Measurements from ENCODE around the gene IL1RL2.

The IL1RL2 gene

GRCh38 chr2:102186791-102187495 is at the start of gene IL1RL2:
TSS of gene IL1RL2 (plus strand) at chr2:102187023. CDS start at chr2:102187868, 845 bp downstream.
- H3K9me2 ChIP-seq (ENCODE audit: low read depth, low read length), result no peaks in the 10 kb centered on the region
- H3K4me3 ChIP-seq (ENCODE audit: low read depth, low read length, poor library complexity, severe bottlenecking), result no peak within 1 kb of the TSS
- H3K27me3 ChIP-seq (ENCODE audit: insufficient read depth, low read length), result no peaks in the 10 kb centered on the region
- H3K9ac ChIP-seq (ENCODE audit: low read length), result no peak within 1 kb of the TSS
- H3K9me3 ChIP-seq (ENCODE audit: low read length), result no peaks in the 10 kb centered on the region
- H3K4me2 ChIP-seq (ENCODE audit: low read length), result no peak within 1 kb of the TSS
- H4K20me1 ChIP-seq (ENCODE audit: insufficient read depth, low read length), result no peaks in the 10 kb centered on the region
- no peak for TF ChIP-seq EZH2 (IDR thresholded peaks at IDR 0.05; ENCODE audit: borderline replicate concordance, low read length)
- TF ChIP-seq CTCF (IDR thresholded peaks at IDR 0.05; ENCODE audit: low read length), result no peak
- H3K27ac ChIP-seq (ENCODE audit: low read depth, low read length, poor library complexity, severe bottlenecking), result no peak within 1 kb of the TSS
- no peaks in the 10 kb centered on the region for H3K36me3 ChIP-seq (ENCODE audit: insufficient read depth, low read length)
- H3F3A ChIP-seq (ENCODE audit: insufficient read depth, low read length), result no peaks in the 10 kb centered on the region
- H3K4me1 ChIP-seq (ENCODE audit: insufficient read depth, low read length, severe bottlenecking), result no peaks in the 10 kb centered on the region
- no peak within 1 kb of the TSS for H2AFZ ChIP-seq (ENCODE audit: low read length)
- no peaks in the 10 kb centered on the region for H3K79me2 ChIP-seq (ENCODE audit: insufficient read depth, low read length)

GRCh38 chr2:102137138-102137537 is 49.7 kb upstream of the IL1RL2 start:
- no peaks in the 10 kb centered on the region for H3K27me3 ChIP-seq (ENCODE audit: insufficient read depth, low read length)
- no peaks in the 10 kb centered on the region for H3K36me3 ChIP-seq (ENCODE audit: insufficient read depth, low read length)
- TF ChIP-seq CTCF (IDR thresholded peaks at IDR 0.05; ENCODE audit: low read length) (no peak), EZH2 (IDR thresholded peaks at IDR 0.05; ENCODE audit: borderline replicate concordance, low read length) (no peak)
- H3K4me1 ChIP-seq (ENCODE audit: insufficient read depth, low read length, severe bottlenecking), result no peaks in the 10 kb centered on the region
- no peaks in the 10 kb centered on the region for H4K20me1 ChIP-seq (ENCODE audit: insufficient read depth, low read length)
- H3K4me2 ChIP-seq (ENCODE audit: low read length), result no peak overlapping the region
- H3F3A ChIP-seq (ENCODE audit: insufficient read depth, low read length), result no peaks in the 10 kb centered on the region
- H3K9me3 ChIP-seq (ENCODE audit: low read length), result no peaks in the 10 kb centered on the region
- H3K27ac ChIP-seq (ENCODE audit: low read depth, low read length, poor library complexity, severe bottlenecking), result no peak overlapping the region
- no peaks in the 10 kb centered on the region for H3K79me2 ChIP-seq (ENCODE audit: insufficient read depth, low read length)
- no peaks in the 10 kb centered on the region for H3K9me2 ChIP-seq (ENCODE audit: low read depth, low read length)
- H3K9ac ChIP-seq (ENCODE audit: low read length), result no peak overlapping the region
- H3K4me3 ChIP-seq (ENCODE audit: low read depth, low read length, poor library complexity, severe bottlenecking), result no peak overlapping the region
- H2AFZ ChIP-seq (ENCODE audit: low read length), result no peak overlapping the region

GRCh38 chr2:102138331-102138730 is 48.5 kb upstream of the IL1RL2 start:
- Histone ChIP-seq H3K4me1 (ENCODE audit: insufficient read depth, low read length, severe bottlenecking) (no peaks in the 10 kb centered on the region), H3K9ac (ENCODE audit: low read length) (no peak overlapping the region), H3K9me3 (ENCODE audit: low read length) (no peaks in the 10 kb centered on the region), H3K4me3 (ENCODE audit: low read depth, low read length, poor library complexity, severe bottlenecking) (no peak overlapping the region), H3F3A (ENCODE audit: insufficient read depth, low read length) (no peaks in the 10 kb centered on the region), H3K4me2 (ENCODE audit: low read length) (no peak overlapping the region), H3K36me3 (ENCODE audit: insufficient read depth, low read length) (no peaks in the 10 kb centered on the region), H3K9me2 (ENCODE audit: low read depth, low read length) (no peaks in the 10 kb centered on the region), H3K27ac (ENCODE audit: low read depth, low read length, poor library complexity, severe bottlenecking) (no peak overlapping the region), H2AFZ (ENCODE audit: low read length) (no peak overlapping the region), H3K27me3 (ENCODE audit: insufficient read depth, low read length) (no peaks in the 10 kb centered on the region), H4K20me1 (ENCODE audit: insufficient read depth, low read length) (no peaks in the 10 kb centered on the region), H3K79me2 (ENCODE audit: insufficient read depth, low read length) (no peaks in the 10 kb centered on the region)
- no peak for TF ChIP-seq CTCF (IDR thresholded peaks at IDR 0.05; ENCODE audit: low read length)
- no peak for TF ChIP-seq EZH2 (IDR thresholded peaks at IDR 0.05; ENCODE audit: borderline replicate concordance, low read length)

Data from OCI-LY1 (cell line).